Right cardiac atrium (tissue), 5 donors: ENCODE results near the gene SESN1. TPM values are rescaled to one million over a fixed set of nuclear protein-coding genes. Genes with fewer than 3 reads are reported as not detected.

Experiments
- ATAC-seq, 2 donors: fragments of 200-7000 bp; cut with Tn5 transposase; one replicate each; pipeline versions ENCODE4 v1.8.0 to v1.9.1; 2020; ENCODE audit warnings: moderate library complexity in 2 of 2, mild to moderate bottlenecking in 1 of 2
- DNase-seq, 3 donors: peaks; one replicate each; pipeline ENCODE4 v3.0.0-alpha.2; 2020
- H3K27ac ChIP-seq: one replicate; pipeline ENCODE4 v1.5.1; 2013; ENCODE audit warnings: mild to moderate bottlenecking, low read length, control low read depth, moderate library complexity
- H3K27me3 ChIP-seq: one replicate; pipeline ENCODE4 v1.6.1; 2013; ENCODE audit not compliant: control insufficient read depth, insufficient read depth
- H3K4me1 ChIP-seq: one replicate; pipeline ENCODE4 v1.6.1; 2013; ENCODE audit warnings: low read length; ENCODE audit not compliant: control insufficient read depth, insufficient read depth
- H3K4me3 ChIP-seq: one replicate; pipeline ENCODE4 v1.5.1; 2013; ENCODE audit warnings: low read length, control low read depth
- H3K9me3 ChIP-seq: one replicate; pipeline ENCODE4 v1.6.1; 2013; ENCODE audit warnings: low read length; ENCODE audit not compliant: control insufficient read depth
- WGBS: extraction: QIAGEN DNeasy Blood & Tissue Kit; methylation state at CpG from one replicate; pipeline ENCODE4 v1.1.7; 2013; 5-methylcytosine and 5-hydroxymethylcytosine counted together
- intact Hi-C, 4 donors: fragments of 100-400 bp; cut with DNase I; formaldehyde crosslinking; loops; one replicate each; pipeline versions ENCODE4 v1.11.0 to v1.14.0; 2022 to 2023
- polyA plus RNA-seq: library from polyadenylated mRNA; stranded (reverse); fragments of 200-250 nt; gene quantifications from one replicate; pipeline ENCODE4 v1.2.3, GENCODE V29; 2013
- total RNA-seq, 4 donors: library from RNA; stranded (reverse); fragmentation: NEBNext Ultra II Directional; extraction: Animal tissue kit (Norgen Biotek cat#: 25700); gene quantifications; one replicate each; pipeline ENCODE4 v1.2.1, GENCODE V29; 2021
- donor health status: healthy with polysubstance abuse.
- donor health status: DM: no; HTN: yes; CAD: no.
- donor health status: DM: no; HTN: no; CAD: no.
- donor health status: DM: no; HTN: yes; CAD: no; lungs with severe emphysema.
- donor health status: DM: yes; HTN: yes; CAD: no.

SESN1 gene
- total and polyA plus RNA-seq, 5 donors: 26.5 to 60.5 (median 40.8) TPM

- ATAC-seq: peak in 1 of 2 donors; percentile 33
- peaks cover 1% of the 10 kb centered on the region for H3K4me1 ChIP-seq
- no peak for DNase-seq
- no peaks in the 10 kb centered on the region for H3K27me3 ChIP-seq
- intact Hi-C loops: loop anchor here in 3 of 4 donors (10.0 kb wide), 3 partner anchors 53 to 63 kb away; no protein-coding TSS in a partner anchor
- no peak overlapping the region for H3K27ac ChIP-seq
- WGBS: 59% methylated on average over 7 of the region's 7 CpGs
- peak overlapping the region; percentile 26 for H3K4me3 ChIP-seq
- no peaks in the 10 kb centered on the region for H3K9me3 ChIP-seq
Observed at GRCh38 chr6:109001291-109001894, 93.3 kb downstream of the SESN1 start.

GRCh38 chr6:109000289-109000688, 94.4 kb downstream of the SESN1 start:
- ATAC-seq (no peak), DNase-seq (no peak)
- Histone ChIP-seq H3K27ac (no peak overlapping the region), H3K4me3 (no peak overlapping the region), H3K9me3 (no peaks in the 10 kb centered on the region), H3K4me1 (peaks cover 1% of the 10 kb centered on the region), H3K27me3 (no peaks in the 10 kb centered on the region)
- 87% methylated on average over 2 of the region's 2 CpGs for WGBS
- intact Hi-C loops: loop anchor here in 3 of 4 donors (10.0 kb wide), 3 partner anchors 55 to 65 kb away; no protein-coding TSS in a partner anchor

GRCh38 chr6:108999428-108999827, 95.2 kb downstream of the SESN1 start:
- H3K27ac ChIP-seq: no peak overlapping the region
- no peaks in the 10 kb centered on the region for H3K9me3 ChIP-seq
- WGBS: 74% methylated on average over 5 of the region's 5 CpGs
- no peaks in the 10 kb centered on the region for H3K27me3 ChIP-seq
- ATAC-seq (peak in 1 of 2 donors; percentile 28), DNase-seq (no peak)
- peaks cover 1% of the 10 kb centered on the region for H3K4me1 ChIP-seq
- intact Hi-C loops: no loop called here
- no peak overlapping the region for H3K4me3 ChIP-seq

- Histone ChIP-seq H3K4me1 (peaks cover 1% of the 10 kb centered on the region), H3K4me3 (no peak overlapping the region), H3K9me3 (no peaks in the 10 kb centered on the region), H3K27ac (no peak overlapping the region), H3K27me3 (no peaks in the 10 kb centered on the region)
- intact Hi-C loops: no loop called here
- no peak for DNase-seq
- ATAC-seq: no peak
- WGBS: 71% methylated on average over 3 of the region's 3 CpGs
Observed at GRCh38 chr6:108998485-108998884, 96.2 kb downstream of the SESN1 start.

DNA sequence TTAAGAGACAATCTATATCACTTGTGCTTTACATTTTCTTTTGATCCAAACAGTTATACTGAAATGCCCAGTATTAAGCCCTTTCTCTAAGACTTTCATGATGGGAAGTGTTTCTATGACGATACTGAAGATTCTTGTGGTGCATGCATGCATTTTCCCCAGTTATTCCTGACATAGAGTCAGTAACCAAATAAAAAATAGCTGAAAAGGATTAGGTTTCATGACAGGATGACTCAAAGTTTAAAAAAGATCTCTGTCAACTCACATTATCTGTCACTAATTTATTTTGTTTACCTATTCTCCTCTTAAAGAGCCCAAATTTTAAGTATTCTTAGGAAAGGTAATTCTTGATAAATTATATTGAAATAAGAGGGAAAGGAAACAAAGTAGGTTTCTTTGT, 98.4 kb downstream of the SESN1 start:
- no peak for DNase-seq
- Histone ChIP-seq H3K27ac (no peak overlapping the region), H3K4me3 (no peak overlapping the region), H3K27me3 (no peaks in the 10 kb centered on the region), H3K4me1 (peaks cover under 1% of the 10 kb centered on the region), H3K9me3 (no peaks in the 10 kb centered on the region)
- WGBS: 97% methylated on average over 1 of the region's 1 CpG
- intact Hi-C loops: no loop called here
- ATAC-seq: no peak

DNA sequence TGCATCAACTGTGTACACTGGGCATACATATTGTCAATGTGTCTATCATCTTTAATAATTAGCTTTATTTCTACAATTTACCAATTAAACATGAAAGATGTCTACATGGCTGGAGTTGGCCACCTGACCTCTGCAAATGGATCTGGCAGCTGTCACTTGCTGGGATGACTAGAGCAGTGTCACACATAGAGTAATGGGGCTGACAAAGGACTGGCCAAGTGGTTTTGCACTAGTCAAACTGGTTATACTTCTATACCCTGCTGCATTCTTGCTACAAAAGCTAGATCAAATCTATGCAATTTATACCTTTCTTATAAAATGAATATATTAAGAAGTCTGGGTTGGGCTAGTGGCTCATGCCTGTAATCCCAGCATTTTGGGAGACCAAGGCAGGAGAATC, 99.3 kb downstream of the SESN1 start:
- DNase-seq (no peak), ATAC-seq (no peak)
- no peaks in the 10 kb centered on the region for H3K4me1 ChIP-seq
- no peak overlapping the region for H3K27ac ChIP-seq
- no peak overlapping the region for H3K4me3 ChIP-seq
- H3K9me3 ChIP-seq: no peaks in the 10 kb centered on the region
- intact Hi-C loops: no loop called here
- H3K27me3 ChIP-seq: no peaks in the 10 kb centered on the region

DNA sequence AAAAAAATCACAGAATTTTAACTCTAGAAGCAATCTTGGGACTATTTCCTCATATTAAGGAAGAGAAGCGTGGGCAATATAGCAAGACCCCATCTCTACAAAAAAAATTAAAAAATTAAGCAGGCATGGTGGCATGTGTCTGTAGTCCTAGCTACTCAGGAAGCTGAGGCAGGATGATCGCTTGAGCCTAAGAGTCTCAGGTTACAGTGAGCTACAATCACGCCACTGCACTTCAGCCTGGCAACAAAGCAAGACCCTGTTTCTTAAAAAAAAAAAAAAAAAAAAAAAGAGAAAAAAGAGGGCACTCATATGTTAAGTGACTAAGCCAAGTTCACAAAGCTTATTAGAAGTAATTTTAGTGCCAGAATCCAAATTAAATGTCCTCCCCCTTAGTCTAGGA, 100.8 kb downstream of the SESN1 start:
- intact Hi-C loops: no loop called here
- H3K27ac ChIP-seq: no peak overlapping the region
- ATAC-seq: no peak

GRCh38 chr6:108989700-108990099, 104.9 kb downstream of the SESN1 start:
- no peak for DNase-seq
- ATAC-seq: no peak
- no peaks in the 10 kb centered on the region for H3K4me1 ChIP-seq
- intact Hi-C loops: no loop called here
- H3K9me3 ChIP-seq: no peaks in the 10 kb centered on the region
- no peak overlapping the region for H3K4me3 ChIP-seq
- H3K27me3 ChIP-seq: no peaks in the 10 kb centered on the region
- 97% methylated on average over 3 of the region's 3 CpGs for WGBS
- H3K27ac ChIP-seq: no peak overlapping the region

More for the DNA sequence above, 100.8 kb downstream of the SESN1 start:
- no peaks in the 10 kb centered on the region for H3K9me3 ChIP-seq
- no peak overlapping the region for H3K4me3 ChIP-seq
- DNase-seq: no peak
- WGBS: 82% methylated on average over 3 of the region's 3 CpGs
- H3K4me1 ChIP-seq: no peaks in the 10 kb centered on the region
- no peaks in the 10 kb centered on the region for H3K27me3 ChIP-seq

DNA sequence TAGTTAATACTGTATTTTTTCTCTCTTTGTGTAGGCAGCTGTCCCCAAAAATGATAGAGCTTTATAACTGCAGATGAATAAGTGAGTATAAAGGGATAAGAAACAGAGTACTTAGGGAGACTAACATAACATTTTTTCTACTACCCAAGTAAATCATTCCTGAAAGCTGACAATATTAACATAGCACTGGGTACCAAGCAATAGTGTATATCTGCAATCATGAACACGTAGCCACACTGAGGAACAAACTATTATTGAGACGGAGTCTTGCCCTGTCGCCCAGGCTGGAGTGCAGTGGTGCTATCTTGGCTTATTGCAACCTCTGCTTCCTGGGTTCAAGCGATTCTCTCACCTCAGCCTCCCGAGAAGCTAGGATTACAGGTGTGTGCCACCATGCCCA, 105.9 kb downstream of the SESN1 start:
- H3K4me1 ChIP-seq: no peaks in the 10 kb centered on the region
- DNase-seq (no peak), ATAC-seq (no peak)
- 85% methylated on average over 5 of the region's 5 CpGs for WGBS
- intact Hi-C loops: no loop called here
- no peaks in the 10 kb centered on the region for H3K9me3 ChIP-seq
- no peaks in the 10 kb centered on the region for H3K27me3 ChIP-seq
- no peak overlapping the region for H3K4me3 ChIP-seq
- peak overlapping the region; percentile 45 for H3K27ac ChIP-seq

DNA sequence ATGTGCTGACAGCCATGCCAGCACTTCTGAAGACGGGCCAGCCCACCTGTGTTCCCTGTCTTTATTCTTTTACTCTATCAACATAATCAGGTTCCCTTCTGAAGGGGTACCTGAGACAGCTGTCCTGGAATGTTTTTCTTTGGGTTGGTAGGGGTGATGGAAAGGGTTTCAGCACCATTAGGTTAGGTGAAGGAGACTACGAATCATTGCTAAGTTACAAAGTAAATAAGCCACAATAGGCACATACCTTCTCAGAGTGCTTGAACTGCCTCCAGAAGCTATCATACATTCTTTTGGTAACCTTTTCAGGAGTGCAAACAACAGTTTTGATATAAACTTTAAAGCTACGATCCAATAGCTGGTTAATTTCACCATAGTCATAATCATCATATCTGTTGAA, 106.3 kb downstream of the SESN1 start:
- Histone ChIP-seq H3K27me3 (no peaks in the 10 kb centered on the region), H3K4me3 (no peak overlapping the region), H3K27ac (peak overlapping the region; percentile 64), H3K4me1 (no peaks in the 10 kb centered on the region), H3K9me3 (no peaks in the 10 kb centered on the region)
- intact Hi-C loops: no loop called here
- DNase-seq: no peak
- 72% methylated on average over 3 of the region's 3 CpGs for WGBS
- ATAC-seq: peak; percentile 51 to 68

DNA sequence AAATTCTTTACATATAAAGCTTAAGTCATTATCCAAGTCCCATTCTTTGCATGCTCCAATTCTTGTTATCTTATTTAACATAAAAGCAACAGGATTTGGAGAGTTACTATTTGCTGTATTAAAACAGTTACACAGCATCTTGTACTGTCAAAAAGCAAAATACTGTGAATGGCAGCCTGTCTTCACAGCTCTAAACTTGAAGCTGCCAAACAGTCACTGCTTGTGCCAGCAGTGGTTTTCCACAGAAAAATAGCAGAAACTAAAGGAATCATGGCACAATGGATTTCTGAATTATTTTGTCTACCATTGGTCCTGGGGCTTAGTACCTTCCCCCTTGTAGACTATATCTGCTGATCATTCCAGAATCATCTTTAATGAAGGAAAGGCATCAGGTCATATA, 107.5 kb downstream of the SESN1 start:
- Histone ChIP-seq H3K4me1 (no peaks in the 10 kb centered on the region), H3K27ac (no peak overlapping the region), H3K9me3 (no peaks in the 10 kb centered on the region), H3K27me3 (no peaks in the 10 kb centered on the region), H3K4me3 (no peak overlapping the region)
- intact Hi-C loops: no loop called here
- DNase-seq (no peak), ATAC-seq (no peak)

DNA sequence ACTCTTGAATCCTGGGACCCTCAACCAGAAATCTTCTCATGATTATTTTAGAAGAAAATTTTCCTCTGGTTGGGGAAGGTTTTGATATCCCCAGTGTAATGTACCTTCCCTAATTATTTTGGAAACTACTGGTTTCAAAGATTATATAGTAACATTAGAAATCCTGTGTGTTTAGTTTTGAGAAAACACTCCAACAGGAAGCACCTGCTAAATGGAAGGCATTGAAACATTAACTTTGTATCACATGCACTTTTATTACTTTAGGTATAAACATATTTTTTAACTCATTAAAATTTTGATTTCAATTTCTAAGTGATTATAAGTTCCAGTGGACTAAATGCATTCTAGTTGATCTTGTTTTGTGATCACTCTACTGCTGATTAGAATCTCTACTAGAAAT, 109.3 kb downstream of the SESN1 start:
- no peaks in the 10 kb centered on the region for H3K9me3 ChIP-seq
- no peak overlapping the region for H3K4me3 ChIP-seq
- intact Hi-C loops: no loop called here
- DNase-seq (no peak), ATAC-seq (no peak)
- H3K27me3 ChIP-seq: no peaks in the 10 kb centered on the region
- H3K4me1 ChIP-seq: no peaks in the 10 kb centered on the region
- H3K27ac ChIP-seq: no peak overlapping the region
